ENCODE measurements around the gene PDE1C. TPM values are rescaled to one million over a fixed set of nuclear protein-coding genes. Genes with fewer than 3 reads are reported as not detected.

Gene PDE1C
- total and polyA plus RNA-seq, 8 donors = 2.9 to 54.2 (median 5.9) TPM

DNA sequence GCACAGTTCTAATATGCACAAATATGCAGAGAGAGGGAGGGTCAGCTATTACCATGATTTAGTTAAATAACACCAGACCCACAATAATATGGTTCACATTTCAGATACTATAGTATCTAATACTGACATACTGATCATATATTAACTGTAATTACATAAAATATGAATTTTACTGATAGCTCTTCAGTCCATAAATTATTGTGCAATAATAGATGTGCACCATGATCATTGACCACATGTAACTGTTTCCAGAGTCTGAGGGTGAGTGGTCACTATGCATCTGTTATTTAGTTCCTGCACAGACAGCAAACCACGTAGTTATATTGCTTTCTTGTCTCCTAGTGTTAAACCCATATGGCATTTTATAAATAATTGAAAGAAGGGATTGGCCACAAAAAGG is 353.9 kb downstream of the PDE1C start:
- Histone ChIP-seq H3K4me1 (no peaks in the 10 kb centered on the region), H3K27me3 (no peaks in the 10 kb centered on the region), H3K4me3 (no peak overlapping the region), H3K36me3 (no peaks in the 10 kb centered on the region), H3K27ac (no peak overlapping the region), H3K9me3 (no peaks in the 10 kb centered on the region)
- 29 to 65% (median 63%) methylated on average over 1 of the region's 1 CpG for WGBS, 5 donors
- TF ChIP-seq, protein P1, sequence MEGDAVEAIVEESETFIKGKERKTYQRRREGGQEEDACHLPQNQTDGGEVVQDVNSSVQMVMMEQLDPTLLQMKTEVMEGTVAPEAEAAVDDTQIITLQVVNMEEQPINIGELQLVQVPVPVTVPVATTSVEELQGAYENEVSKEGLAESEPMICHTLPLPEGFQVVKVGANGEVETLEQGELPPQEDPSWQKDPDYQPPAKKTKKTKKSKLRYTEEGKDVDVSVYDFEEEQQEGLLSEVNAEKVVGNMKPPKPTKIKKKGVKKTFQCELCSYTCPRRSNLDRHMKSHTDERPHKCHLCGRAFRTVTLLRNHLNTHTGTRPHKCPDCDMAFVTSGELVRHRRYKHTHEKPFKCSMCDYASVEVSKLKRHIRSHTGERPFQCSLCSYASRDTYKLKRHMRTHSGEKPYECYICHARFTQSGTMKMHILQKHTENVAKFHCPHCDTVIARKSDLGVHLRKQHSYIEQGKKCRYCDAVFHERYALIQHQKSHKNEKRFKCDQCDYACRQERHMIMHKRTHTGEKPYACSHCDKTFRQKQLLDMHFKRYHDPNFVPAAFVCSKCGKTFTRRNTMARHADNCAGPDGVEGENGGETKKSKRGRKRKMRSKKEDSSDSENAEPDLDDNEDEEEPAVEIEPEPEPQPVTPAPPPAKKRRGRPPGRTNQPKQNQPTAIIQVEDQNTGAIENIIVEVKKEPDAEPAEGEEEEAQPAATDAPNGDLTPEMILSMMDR (IDR thresholded peaks at IDR 0.05) = no peak
- TF ChIP-seq POLR2AphosphoS5 (IDR thresholded peaks at IDR 0.05) = no peak
- TF ChIP-seq EP300 (IDR thresholded peaks at IDR 0.05) = no peak
- no peak for TF ChIP-seq POLR2A (IDR thresholded peaks at IDR 0.05)
- intact Hi-C loops (cut with DNase I; ENCODE audit: low total_unique reads) = no loop called here
- DNase-seq = no peak

GRCh38 chr7:31710171-31710570 is 360.0 kb downstream of the PDE1C start:
- Histone ChIP-seq H3K4me3 (no peak overlapping the region), H3K27me3 (no peaks in the 10 kb centered on the region), H3K27ac (no peak overlapping the region), H3K9me3 (no peaks in the 10 kb centered on the region), H3K36me3 (no peaks in the 10 kb centered on the region), H3K4me1 (no peaks in the 10 kb centered on the region)
- TF ChIP-seq POLR2AphosphoS5 (IDR thresholded peaks at IDR 0.05) (no peak), POLR2A (IDR thresholded peaks at IDR 0.05) (no peak), EP300 (IDR thresholded peaks at IDR 0.05) (no peak)
- TF ChIP-seq, protein P1 (IDR thresholded peaks at IDR 0.05) = no peak
- no peak for DNase-seq
- intact Hi-C loops (cut with DNase I; ENCODE audit: low total_unique reads) = no loop called here
- WGBS, 5 donors = 67 to 84% (median 71%) methylated on average over 1 of the region's 1 CpG

- intact Hi-C loops (cut with DNase I; ENCODE audit: low total_unique reads) = no loop called here
- WGBS, 5 donors = 51 to 66% (median 59%) methylated on average over 5 of the region's 5 CpGs
- H3K27me3 ChIP-seq = no peaks in the 10 kb centered on the region
- no peak overlapping the region for H3K4me3 ChIP-seq
- H3K4me1 ChIP-seq = no peaks in the 10 kb centered on the region
- H3K9me3 ChIP-seq = no peaks in the 10 kb centered on the region
- no peak overlapping the region for H3K27ac ChIP-seq
- no peak for DNase-seq
- no peak for TF ChIP-seq POLR2A (IDR thresholded peaks at IDR 0.05)
- TF ChIP-seq EP300 (IDR thresholded peaks at IDR 0.05) = no peak
- no peak for TF ChIP-seq POLR2AphosphoS5 (IDR thresholded peaks at IDR 0.05)
- TF ChIP-seq, protein P1 (IDR thresholded peaks at IDR 0.05) = no peak
- no peaks in the 10 kb centered on the region for H3K36me3 ChIP-seq
Measured at GRCh38 chr7:31707089-31707488, 363.1 kb downstream of the PDE1C start.

DNA sequence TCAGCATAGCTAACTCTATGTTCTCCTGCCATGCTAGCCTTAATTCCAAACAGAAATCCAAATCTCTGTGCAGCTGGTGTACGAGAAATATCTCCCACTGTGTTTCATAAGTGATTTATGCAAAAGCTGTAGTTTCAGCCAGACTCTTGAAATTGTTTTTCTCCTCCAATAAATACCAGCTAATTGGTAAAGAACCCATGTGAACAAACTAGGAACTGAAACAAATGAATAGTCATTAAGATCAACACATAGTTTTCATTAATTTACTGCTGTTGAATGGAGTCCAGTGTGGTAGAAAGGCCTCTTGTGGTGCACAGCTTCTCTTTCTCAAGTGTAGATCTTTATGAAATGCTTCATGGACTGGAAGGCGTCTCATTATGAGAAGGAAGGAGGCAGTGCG is 364.8 kb downstream of the PDE1C start:
- DNase-seq = no peak
- intact Hi-C loops (cut with DNase I; ENCODE audit: low total_unique reads) = no loop called here

More for the DNA sequence above, 364.8 kb downstream of the PDE1C start:
- TF ChIP-seq, protein P1 (IDR thresholded peaks at IDR 0.05) = no peak
- TF ChIP-seq POLR2AphosphoS5 (IDR thresholded peaks at IDR 0.05) = no peak
- TF ChIP-seq POLR2A (IDR thresholded peaks at IDR 0.05) = no peak
- WGBS, 5 donors = 83 to 91% (median 85%) methylated on average over 3 of the region's 3 CpGs
- H3K4me3 ChIP-seq = no peak overlapping the region
- no peaks in the 10 kb centered on the region for H3K36me3 ChIP-seq
- H3K27me3 ChIP-seq = no peaks in the 10 kb centered on the region
- no peaks in the 10 kb centered on the region for H3K4me1 ChIP-seq
- no peak overlapping the region for H3K27ac ChIP-seq
- no peaks in the 10 kb centered on the region for H3K9me3 ChIP-seq

Measured in stomach (tissue), 9 donors.